ENCODE data around the gene ZNF284. TPM values are rescaled to one million over a fixed set of nuclear protein-coding genes. Genes with fewer than 3 reads are reported as not detected.
"Not testable (repeated sequence)": the region's sequence is repeated elsewhere in the genome, so short reads cannot be mapped to it uniquely, and the experiment has no call there.

ZNF284 gene
- total RNA-seq, 2 donors from 2014 or later = 1.2 to 1.4 TPM

GRCh38 chr19:44112802-44113137, 40.8 kb downstream of the ZNF284 start:
- peaks cover 11% of the 10 kb centered on the region for H3K9me3 ChIP-seq
- TF ChIP-seq, protein P1, sequence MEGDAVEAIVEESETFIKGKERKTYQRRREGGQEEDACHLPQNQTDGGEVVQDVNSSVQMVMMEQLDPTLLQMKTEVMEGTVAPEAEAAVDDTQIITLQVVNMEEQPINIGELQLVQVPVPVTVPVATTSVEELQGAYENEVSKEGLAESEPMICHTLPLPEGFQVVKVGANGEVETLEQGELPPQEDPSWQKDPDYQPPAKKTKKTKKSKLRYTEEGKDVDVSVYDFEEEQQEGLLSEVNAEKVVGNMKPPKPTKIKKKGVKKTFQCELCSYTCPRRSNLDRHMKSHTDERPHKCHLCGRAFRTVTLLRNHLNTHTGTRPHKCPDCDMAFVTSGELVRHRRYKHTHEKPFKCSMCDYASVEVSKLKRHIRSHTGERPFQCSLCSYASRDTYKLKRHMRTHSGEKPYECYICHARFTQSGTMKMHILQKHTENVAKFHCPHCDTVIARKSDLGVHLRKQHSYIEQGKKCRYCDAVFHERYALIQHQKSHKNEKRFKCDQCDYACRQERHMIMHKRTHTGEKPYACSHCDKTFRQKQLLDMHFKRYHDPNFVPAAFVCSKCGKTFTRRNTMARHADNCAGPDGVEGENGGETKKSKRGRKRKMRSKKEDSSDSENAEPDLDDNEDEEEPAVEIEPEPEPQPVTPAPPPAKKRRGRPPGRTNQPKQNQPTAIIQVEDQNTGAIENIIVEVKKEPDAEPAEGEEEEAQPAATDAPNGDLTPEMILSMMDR (IDR thresholded peaks at IDR 0.05) = no peak
- H3K4me3 ChIP-seq = peak overlapping the region; percentile 67
- H3K9ac ChIP-seq (ENCODE audit: low read depth in 2 of 2, low read length in 2 of 2) = peak overlapping the region in 1 of 2 donors; percentile 84
- no peak overlapping the region for H3K27ac ChIP-seq
- peaks cover 7% of the 10 kb centered on the region for H3K4me1 ChIP-seq
- no peaks in the 10 kb centered on the region for H3K27me3 ChIP-seq
- H3K36me3 ChIP-seq = no peaks in the 10 kb centered on the region
- intact Hi-C loops (cut with DNase I) = loop anchor here (10.0 kb wide), 1 partner anchor 88 kb away; the partner anchor contains the start of gene ZNF222
- DNase-seq = no peak

- Histone ChIP-seq H3K9me3 (peaks cover 6% of the 10 kb centered on the region), H3K4me1 (peaks cover 7% of the 10 kb centered on the region), H3K9ac (ENCODE audit: low read depth in 2 of 2, low read length in 2 of 2) (peak within 1 kb of the TSS; percentile 57 to 84), H3K27me3 (no peaks in the 10 kb centered on the region), H3K36me3 (no peaks in the 10 kb centered on the region), H3K4me3 (peak within 1 kb of the TSS; percentile 67), H3K27ac (peak within 1 kb of the TSS; percentile 5)
- intact Hi-C loops (cut with DNase I) = loop anchor here (10.0 kb wide), 1 partner anchor 88 kb away; the partner anchor contains the start of gene ZNF222
- TF ChIP-seq, protein P1 (IDR thresholded peaks at IDR 0.05) = no peak
- peak; percentile 98 for DNase-seq
These were observed 41.3 kb downstream of the ZNF284 start, which contains the start of gene ZNF225 for GRCh38 chr19:44113138-44113783. TSS of gene ZNF225 (plus strand) at chr19:44113399. CDS start at chr19:44115828, 2,429 bp downstream.

DNA sequence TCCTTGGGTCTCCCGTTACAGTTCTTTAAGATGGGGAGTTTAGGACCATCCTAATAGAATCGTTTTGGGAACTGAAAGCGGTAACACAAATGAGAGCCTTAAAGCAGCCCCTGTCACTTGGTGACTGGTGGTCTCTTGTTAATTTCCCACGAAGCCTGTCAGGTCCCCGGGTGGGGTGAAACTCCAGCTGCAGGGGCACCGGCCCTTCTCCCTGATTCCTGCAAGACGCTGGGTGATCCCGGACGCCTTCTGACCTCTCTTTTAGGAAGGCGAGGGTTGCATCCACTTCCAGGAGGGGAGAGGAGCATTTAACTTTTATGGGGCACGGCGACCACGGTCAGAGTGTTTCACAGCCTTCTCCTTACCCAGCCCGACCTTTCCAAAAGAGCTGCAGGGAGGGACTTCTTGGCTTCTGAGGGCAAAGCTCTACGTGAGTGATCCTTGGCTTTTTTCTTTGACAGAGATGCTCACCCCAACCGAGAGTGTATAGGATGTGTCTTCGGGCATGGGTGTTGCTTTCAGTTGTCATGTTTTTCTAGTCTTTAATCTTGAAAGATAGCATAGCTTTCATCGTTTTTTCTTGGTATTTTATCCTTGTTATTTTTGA, 41.9 kb downstream of the ZNF284 start:
- H3K27ac ChIP-seq = peak overlapping the region; percentile 5

DNA sequence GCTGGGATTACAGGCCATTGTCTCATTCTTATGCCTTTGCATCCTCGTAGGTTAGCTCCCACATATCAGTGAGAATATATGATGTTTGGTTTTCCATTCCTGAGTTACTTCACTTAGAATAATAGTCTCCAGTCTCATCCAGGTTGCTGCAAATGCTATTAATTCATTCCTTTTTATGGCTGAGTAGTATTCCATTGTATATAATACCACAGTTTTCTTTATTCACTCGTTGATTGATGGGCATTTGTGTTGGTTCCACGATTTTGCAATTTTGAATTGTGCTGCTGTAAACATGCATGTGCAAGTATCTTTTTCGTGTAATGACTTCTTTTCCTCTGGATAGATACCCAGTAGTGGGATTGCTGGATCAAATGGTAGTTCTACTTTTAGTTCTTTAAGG, 49.2 kb downstream of the ZNF284 start:
- H3K4me3 ChIP-seq; H3K9ac ChIP-seq (ENCODE audit: low read depth in 2 of 2, low read length in 2 of 2); H3K27ac ChIP-seq; H3K27me3 ChIP-seq; H3K9me3 ChIP-seq; H3K36me3 ChIP-seq; DNase-seq; intact Hi-C loops (cut with DNase I); H3K4me1 ChIP-seq: not testable (repeated sequence)

More for the DNA sequence above, 41.9 kb downstream of the ZNF284 start:
- H3K27me3 ChIP-seq = no peaks in the 10 kb centered on the region
- TF ChIP-seq, protein P1 (IDR thresholded peaks at IDR 0.05) = no peak
- H3K4me1 ChIP-seq = peaks cover 7% of the 10 kb centered on the region
- peak; percentile 22 for DNase-seq
- peak overlapping the region; percentile 57 to 84 for H3K9ac ChIP-seq (ENCODE audit: low read depth in 2 of 2, low read length in 2 of 2)
- H3K36me3 ChIP-seq = no peaks in the 10 kb centered on the region
- peaks cover 3% of the 10 kb centered on the region for H3K9me3 ChIP-seq
- intact Hi-C loops (cut with DNase I) = loop anchor here (10.0 kb wide), 1 partner anchor 89 kb away; the partner anchor contains the start of gene ZNF222
- peak overlapping the region; percentile 67 for H3K4me3 ChIP-seq

DNA sequence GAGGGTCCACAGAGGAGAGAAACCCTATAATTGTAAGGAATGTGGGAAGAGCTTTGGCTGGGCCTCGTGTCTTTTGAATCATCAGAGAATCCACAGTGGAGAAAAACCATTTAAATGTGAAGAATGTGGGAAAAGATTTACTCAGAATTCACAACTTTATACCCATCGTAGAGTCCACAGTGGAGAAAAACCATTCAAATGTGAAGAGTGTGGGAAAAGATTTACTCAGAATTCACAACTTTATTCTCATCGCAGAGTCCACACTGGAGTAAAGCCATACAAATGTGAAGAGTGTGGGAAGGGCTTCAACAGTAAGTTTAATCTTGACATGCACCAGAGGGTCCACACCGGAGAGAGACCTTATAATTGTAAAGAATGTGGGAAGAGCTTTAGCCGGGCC, 60.0 kb downstream of the ZNF284 start:
- TF ChIP-seq, protein P1 (IDR thresholded peaks at IDR 0.05) = no peak
- no peak overlapping the region for H3K27ac ChIP-seq
- H3K9me3 ChIP-seq = no peaks in the 10 kb centered on the region
- intact Hi-C loops (cut with DNase I) = no loop called here
- peaks cover 10% of the 10 kb centered on the region for H3K36me3 ChIP-seq
- H3K4me3 ChIP-seq = no peak overlapping the region
- no peak for DNase-seq
- H3K9ac ChIP-seq (ENCODE audit: low read depth in 2 of 2, low read length in 2 of 2) = no peak overlapping the region
- no peaks in the 10 kb centered on the region for H3K4me1 ChIP-seq
- H3K27me3 ChIP-seq = no peaks in the 10 kb centered on the region

Other genes starting within 250 kb of the ZNF284 start
- gene ZNF283, start 244.8 kb upstream of the ZNF284 start, total RNA-seq = 1 to 10 TPM; 6.5 to 7.3 TPM
- gene ZNF404, start 188.2 kb upstream of the ZNF284 start, total RNA-seq = 1 to 10 TPM; 1.1 to 1.6 TPM
- 1 to 10 TPM; 8.1 to 8.7 TPM for gene ZNF45, start 136.9 kb upstream of the ZNF284 start, total RNA-seq
- gene ZNF221, start 120.9 kb upstream of the ZNF284 start, total RNA-seq = 1 to 10 TPM; 2.0 to 2.1 TPM
- 1 to 10 TPM; 5.6 to 6.1 TPM for gene ZNF155, start 88.0 kb upstream of the ZNF284 start, total RNA-seq
- gene ZNF230, start 69.2 kb upstream of the ZNF284 start, total RNA-seq = 1 to 10 TPM; 2.3 to 2.9 TPM
- gene ZNF222, start 46.8 kb upstream of the ZNF284 start, total RNA-seq = 1 to 10 TPM; 1.2 to 2.4 TPM
- 1 to 10 TPM; 5.1 to 5.5 TPM for gene ZNF223, start 20.1 kb upstream of the ZNF284 start, total RNA-seq
- gene ZNF224, start 22.2 kb downstream of the ZNF284 start, total RNA-seq = 10 to 100 TPM; 19.8 to 21.1 TPM
- gene ZNF225, start 41.2 kb downstream of the ZNF284 start, total RNA-seq = 1 to 10 TPM; 2.8 TPM
- 1 to 10 TPM; 6.3 to 7.5 TPM for gene ZNF234, start 69.4 kb downstream of the ZNF284 start, total RNA-seq
- 10 to 100 TPM; 12.9 to 15.5 TPM for gene ZNF226, start 92.9 kb downstream of the ZNF284 start, total RNA-seq
- gene ZNF227, start 140.4 kb downstream of the ZNF284 start, total RNA-seq = 10 to 100 TPM in 1 of 2 donors, 1 to 10 TPM in 1; 9.9 to 12.3 TPM
- 1 to 10 TPM in 1 of 2 donors, under 1 TPM in 1; 0.44 to 1.0 TPM for gene ZNF233, start 187.7 kb downstream of the ZNF284 start, total RNA-seq
- 1 to 10 TPM; 3.1 to 5.4 TPM for gene ZNF235, start 232.9 kb downstream of the ZNF284 start, total RNA-seq